ENCODE data around the gene RABGAP1L.

- TF ChIP-seq CTCF (IDR thresholded peaks at IDR 0.05 in 2 of 3, conservative IDR thresholded peaks at IDR 0.05 in 1 of 3; ENCODE audit: borderline replicate concordance in 1 of 3, insufficient read depth in 1 of 3, low read depth in 2 of 3, low read length in 2 of 3) (no peak), RAD21 (IDR thresholded peaks at IDR 0.05; ENCODE audit: low read depth) (no peak), ELF1 (IDR thresholded peaks at IDR 0.05; ENCODE audit: borderline replicate concordance, low read depth) (no peak)
Observed at GRCh38 chr1:174209347-174210187, 50.2 kb downstream of the RABGAP1L start.

Data from HCT116 (cell line).